HCT116 (cell line): ENCODE data around the gene CNTNAP2. TPM values are rescaled to one million over a fixed set of nuclear protein-coding genes. Genes with fewer than 3 reads are reported as not detected.

ENCODE experiments used
- ATAC-seq: fragments of 200-7000 bp; cut with Tn5 transposase; 2 replicates; pipeline ENCODE4 v1.9.1; 2020; ENCODE audit warnings: mild to moderate bottlenecking, moderate library complexity
- BruUV-seq: library from RNA; stranded (reverse); fragments of 400-500 nt; replicated peaks from 2 replicates; lab custom pipeline; 2021; lab: Mats Ljungman, UMichigan
- CTCF ChIA-PET: fragments of 300-600 bp; sonication (Branson Sonifier 250); formaldehyde crosslinking; loops from one replicate; lab custom pipeline; 2021; ENCODE audit warnings: antibody characterized with exemption; lab: Charles Lee
- POLR2A ChIA-PET: fragments of 300-600, 350-600 bp; sonication (Branson Sonifier 250); formaldehyde crosslinking; loops from one replicate; lab custom pipeline; 2021; ENCODE audit warnings: antibody characterized with exemption; lab: Charles Lee
- RAD21 ChIA-PET, 2 experiments: fragments of 300-600 bp; sonication (Branson Sonifier 250); formaldehyde crosslinking; loops; one replicate each; lab custom pipeline; 2023; ENCODE audit warnings: low total read pairs in 2 of 2; ENCODE audit not compliant: uncharacterized antibody in 2 of 2, unreplicated experiment in 2 of 2, low non-redundant PET in 1 of 2; lab: Charles Lee
- DNase-seq: peaks from one replicate; pipeline ENCODE4 v3.0.0-alpha.2; 2010; ENCODE audit warnings: low read depth, low spot score
- H2AFZ ChIP-seq: fragments of 200-600 bp; shearing (Covaris generic), sonication (generic); 2 replicates; pipeline ENCODE4 v1.6.1; 2017; ENCODE audit warnings: low read depth, mixed run types, mixed read lengths, antibody characterized with exemption, low read length; ENCODE audit not compliant: poor library complexity, severe bottlenecking
- H3K27ac ChIP-seq: 2 replicates; pipeline ENCODE4 v1.5.1; 2012; ENCODE audit warnings: low read depth, low read length
- H3K27me3 ChIP-seq: fragments of 200-600 bp; sonication (generic); 2 replicates; pipeline ENCODE4 v1.6.1; 2016; ENCODE audit warnings: mixed run types, low read length, mixed read lengths; ENCODE audit not compliant: insufficient read depth
- H3K36me3 ChIP-seq, 2 experiments: fragments of 200-500 bp in 1 of 2; fragments of 200-600 bp in 1 of 2; sonication (Bioruptor generic) in 1 of 2; sonication (generic) in 1 of 2; 2 replicates each; pipeline versions ENCODE4 v1.5.1 to v1.6.1; 2014 to 2016; ENCODE audit warnings: low read length in 2 of 2, inconsistent platforms in 1 of 2, mixed read lengths in 1 of 2, mixed run types in 1 of 2; ENCODE audit not compliant: insufficient read depth in 2 of 2, control insufficient read depth in 1 of 2
- H3K4me1 ChIP-seq, 2 experiments: fragments of 200-600 bp in 1 of 2; sonication (generic) in 1 of 2; 2 replicates each; pipeline versions ENCODE4 v1.5.1 to v1.6.1; 2012 to 2017; ENCODE audit warnings: low read length in 2 of 2, inconsistent platforms in 1 of 2, mild to moderate bottlenecking in 1 of 2, mixed read lengths in 1 of 2, mixed run types in 1 of 2, moderate library complexity in 1 of 2; ENCODE audit not compliant: insufficient read depth in 2 of 2, control insufficient read depth in 1 of 2
- H3K4me2 ChIP-seq: fragments of 200-600 bp; sonication (generic); 2 replicates; pipeline ENCODE4 v1.6.1; 2017; ENCODE audit warnings: mixed run types, low read length, mixed read lengths
- H3K4me3 ChIP-seq, 2 experiments: fragments of 200-600 bp in 1 of 2; sonication (generic) in 1 of 2; replicated peaks in 1 of 2; 2 replicates each; pipeline ENCODE4 v1.5.1; 2011 to 2016; ENCODE audit warnings: low read length in 2 of 2, control low read depth in 1 of 2, low read depth in 1 of 2, mild to moderate bottlenecking in 1 of 2, mixed read lengths in 1 of 2, mixed run types in 1 of 2
- H3K79me2 ChIP-seq: fragments of 200-600 bp; sonication (generic); 2 replicates; pipeline ENCODE4 v1.6.1; 2017; ENCODE audit warnings: mild to moderate bottlenecking, mixed run types, low read length, moderate library complexity, mixed read lengths; ENCODE audit not compliant: insufficient read depth
- H3K9ac ChIP-seq: fragments of 200-600 bp; sonication (generic); 2 replicates; pipeline ENCODE4 v1.6.1; 2016; ENCODE audit warnings: low read length, mixed read lengths
- H3K9me2 ChIP-seq: fragments of 200-600 bp; sonication (generic), shearing (Covaris generic); 2 replicates; pipeline ENCODE4 v1.6.1; 2017; ENCODE audit warnings: mixed run types, mild to moderate bottlenecking, moderate library complexity; ENCODE audit not compliant: insufficient read depth
- H3K9me3 ChIP-seq, 2 experiments: fragments of 200-500 bp in 1 of 2; fragments of 200-600 bp in 1 of 2; sonication (Bioruptor generic) in 1 of 2; sonication (generic) in 1 of 2; 2 replicates each; pipeline ENCODE4 v1.6.1; 2014 to 2017; ENCODE audit warnings: low read length in 2 of 2, mixed read lengths in 2 of 2, inconsistent platforms in 1 of 2, low read depth in 1 of 2, mild to moderate bottlenecking in 1 of 2, mixed run types in 1 of 2, moderate library complexity in 1 of 2; ENCODE audit not compliant: control insufficient read depth in 1 of 2, insufficient read depth in 1 of 2
- H4K20me1 ChIP-seq: fragments of 200-600 bp; sonication (generic), shearing (Covaris generic); 2 replicates; pipeline ENCODE4 v1.6.1; 2017; ENCODE audit warnings: mixed run types, mild to moderate bottlenecking, moderate library complexity; ENCODE audit not compliant: insufficient read depth
- CEBPB ChIP-seq: IDR thresholded peaks from 2 replicates; pipeline ENCODE4 v1.6.1; 2012; ENCODE audit warnings: low read depth
- EGR1 ChIP-seq: IDR thresholded peaks from 2 replicates; pipeline ENCODE4 v1.6.1; 2012; ENCODE audit warnings: low read depth
- ELF1 ChIP-seq: IDR thresholded peaks from 2 replicates; pipeline ENCODE4 v1.6.1; 2012; ENCODE audit warnings: low read depth, borderline replicate concordance
- EZH2 ChIP-seq: fragments of 200-600 bp; sonication (generic); IDR thresholded peaks from 2 replicates; pipeline ENCODE4 v1.6.1; 2017; ENCODE audit warnings: antibody characterized with exemption, mixed run types
- EZH2phosphoT487 ChIP-seq: fragments of 200-600 bp; IDR thresholded peaks from 2 replicates; pipeline ENCODE4 v1.6.1; 2018; ENCODE audit warnings: antibody characterized with exemption, borderline replicate concordance
- JUND ChIP-seq: IDR thresholded peaks from 2 replicates; pipeline ENCODE4 v1.6.1; 2012
- RAD21 ChIP-seq: IDR thresholded peaks from 2 replicates; pipeline ENCODE4 v1.6.1; 2012; ENCODE audit warnings: low read depth, mild to moderate bottlenecking
- REST ChIP-seq: IDR thresholded peaks from 2 replicates; pipeline ENCODE4 v1.6.1; 2012; ENCODE audit warnings: low read depth
- SIN3A ChIP-seq: IDR thresholded peaks from 2 replicates; pipeline ENCODE4 v1.6.1; 2012; ENCODE audit warnings: low read depth
- SRF ChIP-seq: IDR thresholded peaks from 2 replicates; pipeline ENCODE4 v1.6.1; 2012; ENCODE audit warnings: low read depth
- TCF7L2 ChIP-seq: IDR thresholded peaks from 2 replicates; pipeline ENCODE4 v1.7.0; 2011; ENCODE audit warnings: borderline replicate concordance, inconsistent platforms; ENCODE audit not compliant: insufficient read depth, insufficient read length; ENCODE audit errors: extremely low read depth
- ZNF274 ChIP-seq: fragments of 200-500 bp; sonication (Bioruptor generic); IDR thresholded peaks from 2 replicates; pipeline ENCODE4 v1.6.1; 2014; ENCODE audit warnings: mild to moderate bottlenecking, low read depth, low read length, inconsistent platforms
- intact Hi-C: fragments of 100-400 bp; cut with micrococcal nuclease; formaldehyde crosslinking; loops from 2 replicates; pipeline ENCODE4 v1.10.0; 2022
- total RNA-seq: library from RNA; stranded (reverse); gene quantifications from one replicate; pipeline ENCODE4 v1.2.1, GENCODE V29; 2021; ENCODE audit not compliant: unreplicated experiment
- TF ChIP-seq, protein P1 (sequence below), 3 experiments: fragments of 200-600 bp in 1 of 3; sonication (generic) in 1 of 3; IDR thresholded peaks in 2 of 3; conservative IDR thresholded peaks in 1 of 3; 2 replicates each; pipeline ENCODE4 v1.5.1; 2012 to 2017; ENCODE audit warnings: low read depth in 2 of 3, low read length in 2 of 3, antibody characterized with exemption in 1 of 3, borderline replicate concordance in 1 of 3, control low read depth in 1 of 3, mild to moderate bottlenecking in 1 of 3, mixed read lengths in 1 of 3, mixed run types in 1 of 3, moderate library complexity in 1 of 3; ENCODE audit not compliant: insufficient read depth in 1 of 3

CNTNAP2 gene
- total RNA-seq, 1 experiment from 2014 or later: 0.37 TPM

DNA sequence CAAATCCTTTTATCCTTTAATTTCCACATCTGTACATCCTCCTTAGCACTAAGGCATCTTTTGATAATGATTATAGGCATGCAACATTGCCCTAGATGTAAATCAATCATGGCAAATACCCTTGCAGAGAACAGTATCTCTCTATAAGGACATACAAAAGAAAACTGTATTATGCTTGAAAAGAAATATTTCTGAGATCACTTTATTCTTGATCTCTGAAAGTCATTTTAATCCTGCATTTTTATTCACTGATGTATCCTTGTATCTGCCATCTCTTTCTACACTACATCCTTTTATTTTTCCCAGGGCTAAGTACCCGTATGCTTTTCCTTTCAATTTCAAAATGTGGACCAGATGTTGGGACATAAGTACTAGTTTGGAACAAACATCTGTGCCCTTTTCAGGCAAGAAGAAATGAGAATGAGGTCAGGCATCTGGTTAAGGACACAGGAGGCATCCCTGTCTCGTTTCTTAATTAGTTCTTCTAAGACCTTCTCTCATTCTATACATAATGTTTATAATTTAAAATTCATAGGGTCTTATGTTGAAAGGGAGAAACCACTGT lies 338.6 kb downstream of the CNTNAP2 start (continued):
- no peak for TF ChIP-seq REST
- no peak for TF ChIP-seq SRF
- TF ChIP-seq CEBPB: no peak

DNA sequence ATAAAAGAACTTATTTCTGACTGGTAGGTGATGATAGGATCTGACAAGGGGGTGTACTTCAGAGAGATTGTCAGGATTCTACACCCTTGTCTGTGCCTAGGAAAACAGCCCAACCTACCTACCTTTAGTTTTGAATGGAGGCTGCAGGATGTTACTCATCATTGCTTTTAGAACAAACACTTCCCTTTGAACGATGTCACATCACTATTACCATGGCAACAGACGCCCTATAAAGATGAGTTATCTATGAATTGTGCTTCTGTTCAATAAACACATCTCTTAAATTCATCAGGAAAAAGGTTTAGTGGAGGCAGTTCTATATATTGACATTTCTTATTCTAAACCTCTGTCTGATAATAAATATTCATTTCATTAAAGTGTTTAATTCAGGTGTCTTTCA lies 362.4 kb downstream of the CNTNAP2 start:
- Histone ChIP-seq H3K9ac (no peak overlapping the region), H3K9me3 (peaks cover 0 to 6% of the 10 kb centered on the region in 2 experiments; a peak in 2 of 4 replicates), H3K9me2 (no peaks in the 10 kb centered on the region), H3K27ac (no peak overlapping the region), H4K20me1 (no peaks in the 10 kb centered on the region), H3K36me3 (no peaks in the 10 kb centered on the region), H3K79me2 (no peaks in the 10 kb centered on the region), H2AFZ (no peak overlapping the region), H3K4me2 (no peak overlapping the region), H3K4me3 (no peak overlapping the region), H3K27me3 (no peaks in the 10 kb centered on the region), H3K4me1 (no peaks in the 10 kb centered on the region)
- intact Hi-C loops: no loop called here
- RAD21 ChIA-PET: no interaction called here
- no peak for TF ChIP-seq EZH2
- no peak for TF ChIP-seq SRF
- no peak for TF ChIP-seq TCF7L2
- TF ChIP-seq RAD21: no peak
- no peak for TF ChIP-seq EZH2phosphoT487
- no peak for TF ChIP-seq ZNF274
- TF ChIP-seq EGR1: no peak
- TF ChIP-seq SIN3A: no peak
- no peak for TF ChIP-seq JUND
- TF ChIP-seq, protein P1, sequence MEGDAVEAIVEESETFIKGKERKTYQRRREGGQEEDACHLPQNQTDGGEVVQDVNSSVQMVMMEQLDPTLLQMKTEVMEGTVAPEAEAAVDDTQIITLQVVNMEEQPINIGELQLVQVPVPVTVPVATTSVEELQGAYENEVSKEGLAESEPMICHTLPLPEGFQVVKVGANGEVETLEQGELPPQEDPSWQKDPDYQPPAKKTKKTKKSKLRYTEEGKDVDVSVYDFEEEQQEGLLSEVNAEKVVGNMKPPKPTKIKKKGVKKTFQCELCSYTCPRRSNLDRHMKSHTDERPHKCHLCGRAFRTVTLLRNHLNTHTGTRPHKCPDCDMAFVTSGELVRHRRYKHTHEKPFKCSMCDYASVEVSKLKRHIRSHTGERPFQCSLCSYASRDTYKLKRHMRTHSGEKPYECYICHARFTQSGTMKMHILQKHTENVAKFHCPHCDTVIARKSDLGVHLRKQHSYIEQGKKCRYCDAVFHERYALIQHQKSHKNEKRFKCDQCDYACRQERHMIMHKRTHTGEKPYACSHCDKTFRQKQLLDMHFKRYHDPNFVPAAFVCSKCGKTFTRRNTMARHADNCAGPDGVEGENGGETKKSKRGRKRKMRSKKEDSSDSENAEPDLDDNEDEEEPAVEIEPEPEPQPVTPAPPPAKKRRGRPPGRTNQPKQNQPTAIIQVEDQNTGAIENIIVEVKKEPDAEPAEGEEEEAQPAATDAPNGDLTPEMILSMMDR (IDR thresholded peaks at IDR 0.05 in 2 of 3, conservative IDR thresholded peaks at IDR 0.05 in 1 of 3; ENCODE audit: borderline replicate concordance in 1 of 3, insufficient read depth in 1 of 3, low read depth in 2 of 3, low read length in 2 of 3): no peak
- TF ChIP-seq ELF1: no peak
- no TSS peak for BruUV-seq
- POLR2A ChIA-PET: no interaction called here
- DNase-seq: no peak
- CTCF ChIA-PET: no interaction called here
- no peak for ATAC-seq
